ENCODE data around the gene ATRX. TPM values are rescaled to one million over a fixed set of nuclear protein-coding genes. Genes with fewer than 3 reads are reported as not detected.
"Not testable (repeated sequence)": the region's sequence is repeated elsewhere in the genome, so short reads cannot be mapped to it uniquely, and the experiment has no call there.

ATRX gene
- total RNA-seq, 1 experiment from 2014 or later, result 61.3 TPM

DNA sequence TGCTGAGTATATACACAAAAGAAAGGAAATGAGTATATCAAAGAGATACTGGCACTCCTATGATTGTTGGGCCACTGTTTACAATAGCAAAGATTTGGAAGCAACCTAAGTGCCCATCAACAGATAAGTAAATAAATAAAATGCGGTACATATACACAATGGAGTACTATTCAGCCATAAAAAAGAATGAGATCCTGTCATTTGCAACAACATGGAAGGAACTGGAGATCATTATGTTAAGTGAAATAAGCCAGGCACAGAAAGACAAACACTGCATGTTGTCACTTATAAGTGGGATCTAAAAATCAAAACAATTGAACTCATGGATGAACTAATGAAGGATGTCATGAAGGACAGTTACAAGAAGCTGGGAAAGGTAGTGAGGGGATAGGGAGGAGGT, 100.3 kb downstream of the ATRX start:
- H3K27me3 ChIP-seq (ENCODE audit: insufficient read depth, low read length); H3K4me2 ChIP-seq (ENCODE audit: low read length); H3K36me3 ChIP-seq (ENCODE audit: control insufficient read depth in 1 of 2, insufficient read depth in 2 of 2, low read length in 2 of 2); H3K27ac ChIP-seq (ENCODE audit: low read depth, low read length); DNase-seq (ENCODE audit: low read depth, low spot score); H3K79me2 ChIP-seq (ENCODE audit: insufficient read depth, low read length); POLR2A ChIA-PET; H4K20me1 ChIP-seq (ENCODE audit: insufficient read depth); RAD21 ChIA-PET (ENCODE audit: low non-redundant PET in 1 of 2, low total read pairs in 2 of 2, uncharacterized antibody in 2 of 2, unreplicated experiment in 2 of 2); H3K9ac ChIP-seq (ENCODE audit: low read length); H3K9me2 ChIP-seq (ENCODE audit: insufficient read depth); ATAC-seq; H3K9me3 ChIP-seq (ENCODE audit: control insufficient read depth in 1 of 2, insufficient read depth in 1 of 2, low read depth in 1 of 2, low read length in 2 of 2); CTCF ChIA-PET; BruUV-seq (replicated peaks); H3K4me1 ChIP-seq (ENCODE audit: control insufficient read depth in 1 of 2, insufficient read depth in 2 of 2, low read length in 2 of 2); H3K4me3 ChIP-seq (replicated peaks in 1 of 2; ENCODE audit: low read depth in 1 of 2, low read length in 2 of 2); intact Hi-C loops (cut with micrococcal nuclease); H2AFZ ChIP-seq (ENCODE audit: low read depth, low read length, poor library complexity, severe bottlenecking): not testable (repeated sequence)

DNA sequence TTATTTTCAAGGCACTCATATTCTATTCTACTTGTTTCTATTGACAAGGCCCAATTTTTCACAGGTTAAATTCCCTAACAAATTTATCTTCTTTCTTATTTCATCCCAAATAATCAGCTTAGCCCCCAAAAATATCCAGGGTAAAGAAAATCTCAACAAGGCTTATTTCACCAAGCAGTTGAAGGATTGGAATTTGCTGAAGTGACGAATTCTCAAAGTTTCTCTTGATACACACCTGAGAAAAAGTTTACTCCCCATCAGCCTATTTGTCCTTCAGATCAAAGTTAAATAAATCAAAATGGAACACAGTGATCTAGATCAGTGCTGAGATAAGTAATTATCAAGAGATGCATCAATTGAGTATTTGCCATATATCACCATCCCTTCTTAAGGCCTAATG, 106.9 kb downstream of the ATRX start:
- ATAC-seq (no peak), DNase-seq (ENCODE audit: low read depth, low spot score) (no peak)
- no peaks in the 10 kb centered on the region for H3K79me2 ChIP-seq (ENCODE audit: insufficient read depth, low read length)
- ChIA-PET RAD21 (ENCODE audit: low non-redundant PET in 1 of 2, low total read pairs in 2 of 2, uncharacterized antibody in 2 of 2, unreplicated experiment in 2 of 2) (no interaction called here), CTCF (no interaction called here), POLR2A (no interaction called here)
- no peaks in the 10 kb centered on the region for H3K27me3 ChIP-seq (ENCODE audit: insufficient read depth, low read length)
- no peak overlapping the region for H2AFZ ChIP-seq (ENCODE audit: low read depth, low read length, poor library complexity, severe bottlenecking)
- no TSS peak for BruUV-seq (replicated peaks)
- peaks cover 3 to 7% of the 10 kb centered on the region in 2 experiments; a peak in 2 of 4 replicates for H3K36me3 ChIP-seq (ENCODE audit: control insufficient read depth in 1 of 2, insufficient read depth in 2 of 2, low read length in 2 of 2)
- H3K4me1 ChIP-seq (ENCODE audit: control insufficient read depth in 1 of 2, insufficient read depth in 2 of 2, low read length in 2 of 2), result no peaks in the 10 kb centered on the region
- H3K4me2 ChIP-seq (ENCODE audit: low read length), result no peak overlapping the region
- H3K9me3 ChIP-seq (ENCODE audit: control insufficient read depth in 1 of 2, insufficient read depth in 1 of 2, low read depth in 1 of 2, low read length in 2 of 2), result no peaks in the 10 kb centered on the region
- intact Hi-C loops (cut with micrococcal nuclease), result no loop called here
- TF ChIP-seq SP1 (IDR thresholded peaks at IDR 0.05; ENCODE audit: low read depth) (no peak), EZH2phosphoT487 (IDR thresholded peaks at IDR 0.05; ENCODE audit: borderline replicate concordance) (no peak), TCF7L2 (IDR thresholded peaks at IDR 0.05; ENCODE audit: borderline replicate concordance, extremely low read depth, insufficient read depth, insufficient read length) (no peak), YY1 (IDR thresholded peaks at IDR 0.05; ENCODE audit: extremely low read depth, insufficient replicate concordance, low read depth, low read length) (no peak), CEBPB (IDR thresholded peaks at IDR 0.05; ENCODE audit: low read depth) (no peak), EGR1 (IDR thresholded peaks at IDR 0.05; ENCODE audit: low read depth) (no peak), CBX3 (IDR thresholded peaks at IDR 0.05; ENCODE audit: low read depth) (no peak), SIN3A (IDR thresholded peaks at IDR 0.05; ENCODE audit: low read depth) (no peak), RAD21 (IDR thresholded peaks at IDR 0.05; ENCODE audit: low read depth) (no peak), FOSL1 (IDR thresholded peaks at IDR 0.05; ENCODE audit: low read depth) (no peak)
- TF ChIP-seq, protein P1, sequence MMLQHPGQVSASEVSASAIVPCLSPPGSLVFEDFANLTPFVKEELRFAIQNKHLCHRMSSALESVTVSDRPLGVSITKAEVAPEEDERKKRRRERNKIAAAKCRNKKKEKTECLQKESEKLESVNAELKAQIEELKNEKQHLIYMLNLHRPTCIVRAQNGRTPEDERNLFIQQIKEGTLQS (IDR thresholded peaks at IDR 0.05), result no peak
- TF ChIP-seq, protein P2, sequence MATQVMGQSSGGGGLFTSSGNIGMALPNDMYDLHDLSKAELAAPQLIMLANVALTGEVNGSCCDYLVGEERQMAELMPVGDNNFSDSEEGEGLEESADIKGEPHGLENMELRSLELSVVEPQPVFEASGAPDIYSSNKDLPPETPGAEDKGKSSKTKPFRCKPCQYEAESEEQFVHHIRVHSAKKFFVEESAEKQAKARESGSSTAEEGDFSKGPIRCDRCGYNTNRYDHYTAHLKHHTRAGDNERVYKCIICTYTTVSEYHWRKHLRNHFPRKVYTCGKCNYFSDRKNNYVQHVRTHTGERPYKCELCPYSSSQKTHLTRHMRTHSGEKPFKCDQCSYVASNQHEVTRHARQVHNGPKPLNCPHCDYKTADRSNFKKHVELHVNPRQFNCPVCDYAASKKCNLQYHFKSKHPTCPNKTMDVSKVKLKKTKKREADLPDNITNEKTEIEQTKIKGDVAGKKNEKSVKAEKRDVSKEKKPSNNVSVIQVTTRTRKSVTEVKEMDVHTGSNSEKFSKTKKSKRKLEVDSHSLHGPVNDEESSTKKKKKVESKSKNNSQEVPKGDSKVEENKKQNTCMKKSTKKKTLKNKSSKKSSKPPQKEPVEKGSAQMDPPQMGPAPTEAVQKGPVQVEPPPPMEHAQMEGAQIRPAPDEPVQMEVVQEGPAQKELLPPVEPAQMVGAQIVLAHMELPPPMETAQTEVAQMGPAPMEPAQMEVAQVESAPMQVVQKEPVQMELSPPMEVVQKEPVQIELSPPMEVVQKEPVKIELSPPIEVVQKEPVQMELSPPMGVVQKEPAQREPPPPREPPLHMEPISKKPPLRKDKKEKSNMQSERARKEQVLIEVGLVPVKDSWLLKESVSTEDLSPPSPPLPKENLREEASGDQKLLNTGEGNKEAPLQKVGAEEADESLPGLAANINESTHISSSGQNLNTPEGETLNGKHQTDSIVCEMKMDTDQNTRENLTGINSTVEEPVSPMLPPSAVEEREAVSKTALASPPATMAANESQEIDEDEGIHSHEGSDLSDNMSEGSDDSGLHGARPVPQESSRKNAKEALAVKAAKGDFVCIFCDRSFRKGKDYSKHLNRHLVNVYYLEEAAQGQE (IDR thresholded peaks at IDR 0.05; ENCODE audit: low read depth), result no peak
- TF ChIP-seq, protein P3, sequence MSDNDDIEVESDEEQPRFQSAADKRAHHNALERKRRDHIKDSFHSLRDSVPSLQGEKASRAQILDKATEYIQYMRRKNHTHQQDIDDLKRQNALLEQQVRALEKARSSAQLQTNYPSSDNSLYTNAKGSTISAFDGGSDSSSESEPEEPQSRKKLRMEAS (IDR thresholded peaks at IDR 0.05), result no peak
- H3K4me3 ChIP-seq (replicated peaks in 1 of 2; ENCODE audit: low read depth in 1 of 2, low read length in 2 of 2), result no peak overlapping the region
- no peak overlapping the region for H3K9ac ChIP-seq (ENCODE audit: low read length)
- H4K20me1 ChIP-seq (ENCODE audit: insufficient read depth), result no peaks in the 10 kb centered on the region
- no peak overlapping the region for H3K27ac ChIP-seq (ENCODE audit: low read depth, low read length)
- H3K9me2 ChIP-seq (ENCODE audit: insufficient read depth), result no peaks in the 10 kb centered on the region
